Activated CD4-positive, alpha-beta T cell treated with anti-CD3 and anti-CD28 coated beads, Interleukin-2, amount 50 U/mL, for 48 hours (primary cell): ENCODE data around the gene PLD2.
"Not testable (repeated sequence)": the region's sequence is repeated elsewhere in the genome, so short reads cannot be mapped to it uniquely, and the experiment has no call there.

Experiments
- DNase-seq, 2 experiments: peaks; one replicate each; pipeline ENCODE4 v3.0.0-alpha.2; 2020

The PLD2 gene

GRCh38 chr17:4834681-4835020 lies 27.7 kb downstream of the PLD2 start:
- no peak for DNase-seq

GRCh38 chr17:4836221-4836620 lies 29.3 kb downstream of the PLD2 start:
- DNase-seq, result no peak

- DNase-seq, result no peak
Measured at GRCh38 chr17:4837471-4838308, 30.7 kb downstream of the PLD2 start.

- DNase-seq, result no peak
Measured at GRCh38 chr17:4838309-4838785, 31.4 kb downstream of the PLD2 start.

- no peak for DNase-seq
Measured at GRCh38 chr17:4839221-4839620, 32.3 kb downstream of the PLD2 start.

GRCh38 chr17:4839965-4840892 lies 33.3 kb downstream of the PLD2 start:
- DNase-seq, result no peak

GRCh38 chr17:4840893-4841242 lies 33.9 kb downstream of the PLD2 start:
- peak; percentile 24 to 36 for DNase-seq

GRCh38 chr17:4842376-4842775 lies 35.4 kb downstream of the PLD2 start:
- no peak for DNase-seq

GRCh38 chr17:4843321-4844000 lies 36.5 kb downstream of the PLD2 start:
- no peak for DNase-seq

GRCh38 chr17:4845118-4845517 lies 38.2 kb downstream of the PLD2 start:
- no peak for DNase-seq

- no peak for DNase-seq
Measured at GRCh38 chr17:4846635-4847390, 39.9 kb downstream of the PLD2 start.

GRCh38 chr17:4849011-4849536 lies 42.1 kb downstream of the PLD2 start:
- DNase-seq, result no peak

GRCh38 chr17:4850246-4850645 lies 43.3 kb downstream of the PLD2 start:
- no peak for DNase-seq

GRCh38 chr17:4851084-4851483 lies 44.1 kb downstream of the PLD2 start:
- DNase-seq, result no peak

GRCh38 chr17:4852567-4853207 lies 45.7 kb downstream of the PLD2 start:
- DNase-seq, result no peak

GRCh38 chr17:4853208-4853671 lies 46.3 kb downstream of the PLD2 start:
- no peak for DNase-seq

- no peak for DNase-seq
Measured at GRCh38 chr17:4854111-4854681, 47.2 kb downstream of the PLD2 start.

- no peak for DNase-seq
Measured at GRCh38 chr17:4856271-4856936, 49.5 kb downstream of the PLD2 start.

- DNase-seq, result no peak
Measured at GRCh38 chr17:4856937-4857314, 50.0 kb downstream of the PLD2 start.

GRCh38 chr17:4857347-4857746 lies 50.4 kb downstream of the PLD2 start:
- DNase-seq, result not testable (repeated sequence)
